Suprapubic skin (tissue), 4 donors: Measurements from ENCODE around the gene RUSF1. TPM values are rescaled to one million over a fixed set of nuclear protein-coding genes. Genes with fewer than 3 reads are reported as not detected.

Experiments
- DNase-seq, 2 donors: peaks; one replicate each; pipeline ENCODE4 v3.0.0-alpha.2; 2019; ENCODE audit warnings: low spot score in 2 of 2
- H3K27ac ChIP-seq: fragments of 200-600 bp; sonication (generic); one replicate; pipeline ENCODE4 v1.5.1; 2019
- H3K27me3 ChIP-seq: fragments of 200-600 bp; sonication (generic); one replicate; pipeline ENCODE4 v1.5.1; 2019
- H3K36me3 ChIP-seq: fragments of 200-600 bp; sonication (generic); one replicate; pipeline ENCODE4 v1.5.1; 2019
- H3K4me1 ChIP-seq: fragments of 200-600 bp; sonication (generic); one replicate; pipeline ENCODE4 v1.5.1; 2019
- H3K4me3 ChIP-seq: fragments of 200-600 bp; sonication (generic); one replicate; pipeline ENCODE4 v1.5.1; 2019; ENCODE audit warnings: mild to moderate bottlenecking
- H3K9me3 ChIP-seq: fragments of 200-600 bp; sonication (generic); one replicate; pipeline ENCODE4 v1.5.1; 2019
- CTCF ChIP-seq, 2 donors: fragments of 200-600 bp in 1 of 2; fragments of 450-650 bp in 1 of 2; sonication (generic) in 1 of 2; IDR thresholded peaks; one replicate each; pipeline ENCODE4 v1.5.1; 2016 to 2019; ENCODE audit warnings: antibody characterized with exemption in 2 of 2, mild to moderate bottlenecking in 1 of 2, moderate library complexity in 1 of 2
- EP300 ChIP-seq: sonication (generic); formaldehyde crosslinking; IDR thresholded peaks from one replicate; pipeline ENCODE4 v1.6.1; 2017; ENCODE audit warnings: antibody characterized with exemption
- POLR2A ChIP-seq, 2 donors: fragments of 450-650 bp; IDR thresholded peaks; one replicate each; pipeline ENCODE4 v1.6.1; 2017; ENCODE audit warnings: antibody characterized with exemption in 2 of 2, mild to moderate bottlenecking in 2 of 2, moderate library complexity in 2 of 2
- POLR2AphosphoS5 ChIP-seq, 3 donors: sonication (generic); formaldehyde crosslinking; IDR thresholded peaks; one replicate each; pipeline ENCODE4 v1.6.1; 2017; ENCODE audit warnings: antibody characterized with exemption in 3 of 3
- WGBS: methylation state at CpG from one replicate; pipeline ENCODE4 v1.1.5; 2018; 5-methylcytosine and 5-hydroxymethylcytosine counted together
- total RNA-seq, 4 donors: library from RNA; depleted of rRNA; stranded (reverse); fragments of >200 nt; gene quantifications; one replicate each; pipeline ENCODE4 v1.1.0, GENCODE V29; 2016

RUSF1 gene
- total RNA-seq, 4 donors from 2014 or later = 44.6 to 109 (median 56.1) TPM

GRCh38 chr16:31535737-31536136, 27.5 kb upstream of the RUSF1 start:
- H3K27me3 ChIP-seq = peaks cover 29% of the 10 kb centered on the region
- H3K9me3 ChIP-seq = no peaks in the 10 kb centered on the region
- no peak overlapping the region for H3K4me3 ChIP-seq
- TF ChIP-seq EP300 = no peak
- no peak for TF ChIP-seq POLR2A (IDR thresholded peaks at IDR 0.05)
- no peak for TF ChIP-seq POLR2AphosphoS5 (IDR thresholded peaks at IDR 0.05)
- no peak for TF ChIP-seq CTCF (IDR thresholded peaks at IDR 0.05)
- H3K36me3 ChIP-seq = no peaks in the 10 kb centered on the region
- peaks cover 8% of the 10 kb centered on the region for H3K4me1 ChIP-seq
- WGBS = 54% methylated on average over 9 of the region's 9 CpGs
- no peak for DNase-seq
- no peak overlapping the region for H3K27ac ChIP-seq

GRCh38 chr16:31532896-31533295, 24.7 kb upstream of the RUSF1 start:
- Histone ChIP-seq H3K36me3 (no peaks in the 10 kb centered on the region), H3K27me3 (peaks cover 45% of the 10 kb centered on the region), H3K4me1 (peaks cover 26% of the 10 kb centered on the region), H3K4me3 (no peak overlapping the region), H3K27ac (no peak overlapping the region), H3K9me3 (no peaks in the 10 kb centered on the region)
- DNase-seq = no peak
- no peak for TF ChIP-seq POLR2AphosphoS5 (IDR thresholded peaks at IDR 0.05)
- TF ChIP-seq CTCF (IDR thresholded peaks at IDR 0.05) = no peak
- TF ChIP-seq EP300 = no peak
- WGBS = 81% methylated on average over 4 of the region's 4 CpGs

- Histone ChIP-seq H3K27ac (no peak overlapping the region), H3K36me3 (no peaks in the 10 kb centered on the region), H3K4me1 (peaks cover 19% of the 10 kb centered on the region), H3K4me3 (no peak overlapping the region), H3K9me3 (no peaks in the 10 kb centered on the region), H3K27me3 (peaks cover 37% of the 10 kb centered on the region)
- WGBS = 83% methylated on average over 2 of the region's 2 CpGs
- TF ChIP-seq POLR2AphosphoS5 (IDR thresholded peaks at IDR 0.05) (no peak), CTCF (IDR thresholded peaks at IDR 0.05) (no peak), POLR2A (IDR thresholded peaks at IDR 0.05) (no peak), EP300 (no peak)
- DNase-seq = no peak
Measured at GRCh38 chr16:31532120-31532519, 23.9 kb upstream of the RUSF1 start.

- no peak overlapping the region for H3K4me3 ChIP-seq
- no peak overlapping the region for H3K27ac ChIP-seq
- no peaks in the 10 kb centered on the region for H3K9me3 ChIP-seq
- H3K27me3 ChIP-seq = peaks cover 35% of the 10 kb centered on the region
- H3K4me1 ChIP-seq = peaks cover 18% of the 10 kb centered on the region
- WGBS = 100% methylated on average over 1 of the region's 1 CpG
- no peak for TF ChIP-seq POLR2A (IDR thresholded peaks at IDR 0.05)
- no peak for TF ChIP-seq CTCF (IDR thresholded peaks at IDR 0.05)
- TF ChIP-seq EP300 = no peak
- no peak for TF ChIP-seq POLR2AphosphoS5 (IDR thresholded peaks at IDR 0.05)
- H3K36me3 ChIP-seq = no peaks in the 10 kb centered on the region
- DNase-seq = no peak
Measured at GRCh38 chr16:31531096-31531495, 22.9 kb upstream of the RUSF1 start.

- H3K4me3 ChIP-seq = no peak overlapping the region
- TF ChIP-seq POLR2A (IDR thresholded peaks at IDR 0.05) (no peak), POLR2AphosphoS5 (IDR thresholded peaks at IDR 0.05) (no peak), CTCF (IDR thresholded peaks at IDR 0.05) (no peak), EP300 (no peak)
- DNase-seq = no peak
Measured at GRCh38 chr16:31530405-31530804, 22.2 kb upstream of the RUSF1 start.

More at GRCh38 chr16:31530405-31530804, 22.2 kb upstream of the RUSF1 start:
- Histone ChIP-seq H3K27ac (no peak overlapping the region), H3K36me3 (no peaks in the 10 kb centered on the region), H3K4me1 (peaks cover 18% of the 10 kb centered on the region), H3K27me3 (peaks cover 34% of the 10 kb centered on the region), H3K9me3 (no peaks in the 10 kb centered on the region)
- 83% methylated on average over 5 of the region's 5 CpGs for WGBS
